ENCODE measurements around the gene SYCE3. TPM values are rescaled to one million over a fixed set of nuclear protein-coding genes. Genes with fewer than 3 reads are reported as not detected.

Gene SYCE3
- total and polyA plus RNA-seq, 2 experiments from 2014 or later: not detected

- Histone ChIP-seq H3K4me1 (ENCODE audit: insufficient read depth) (no peaks in the 10 kb centered on the region), H3K36me3 (ENCODE audit: insufficient read depth) (no peaks in the 10 kb centered on the region), H3K27me3 (ENCODE audit: insufficient read depth) (no peaks in the 10 kb centered on the region), H3K9me2 (ENCODE audit: insufficient read depth) (no peaks in the 10 kb centered on the region), H4K20me1 (replicated peaks; ENCODE audit: insufficient read depth) (no peaks in the 10 kb centered on the region), H3K27ac (ENCODE audit: low read depth) (no peak overlapping the region), H3F3A (replicated peaks; ENCODE audit: low read depth) (no peaks in the 10 kb centered on the region), H3K4me3 (no peak overlapping the region), H2AFZ (no peak overlapping the region), H3K4me2 (no peak overlapping the region), H3K79me2 (replicated peaks; ENCODE audit: insufficient read depth) (no peaks in the 10 kb centered on the region)
- TF ChIP-seq CREB1 (CRISPR knock-in tag; IDR thresholded peaks at IDR 0.05; ENCODE audit: low read depth) (no peak), ZNF114 (CRISPR knock-in tag; IDR thresholded peaks at IDR 0.05) (no peak), ZNF331 (CRISPR knock-in tag; IDR thresholded peaks at IDR 0.05; ENCODE audit: low read depth) (no peak), EZH2phosphoT487 (IDR thresholded peaks at IDR 0.05; ENCODE audit: unreplicated experiment) (no peak), EZH2 (IDR thresholded peaks at IDR 0.05; ENCODE audit: low read depth, unreplicated experiment) (no peak), ZNF462 (CRISPR knock-in tag; IDR thresholded peaks at IDR 0.05) (no peak), ETS1 (IDR thresholded peaks at IDR 0.05) (no peak), JUNB (IDR thresholded peaks at IDR 0.05; ENCODE audit: unreplicated experiment) (no peak), REST (IDR thresholded peaks at IDR 0.05; ENCODE audit: unreplicated experiment) (no peak), POLR2AphosphoS5 (IDR thresholded peaks at IDR 0.05; ENCODE audit: low read depth) (no peak), STAT1 (IDR thresholded peaks at IDR 0.05; ENCODE audit: unreplicated experiment) (no peak), NANOG (IDR thresholded peaks at IDR 0.05; ENCODE audit: borderline replicate concordance) (no peak)
- TF ChIP-seq, protein P1, sequence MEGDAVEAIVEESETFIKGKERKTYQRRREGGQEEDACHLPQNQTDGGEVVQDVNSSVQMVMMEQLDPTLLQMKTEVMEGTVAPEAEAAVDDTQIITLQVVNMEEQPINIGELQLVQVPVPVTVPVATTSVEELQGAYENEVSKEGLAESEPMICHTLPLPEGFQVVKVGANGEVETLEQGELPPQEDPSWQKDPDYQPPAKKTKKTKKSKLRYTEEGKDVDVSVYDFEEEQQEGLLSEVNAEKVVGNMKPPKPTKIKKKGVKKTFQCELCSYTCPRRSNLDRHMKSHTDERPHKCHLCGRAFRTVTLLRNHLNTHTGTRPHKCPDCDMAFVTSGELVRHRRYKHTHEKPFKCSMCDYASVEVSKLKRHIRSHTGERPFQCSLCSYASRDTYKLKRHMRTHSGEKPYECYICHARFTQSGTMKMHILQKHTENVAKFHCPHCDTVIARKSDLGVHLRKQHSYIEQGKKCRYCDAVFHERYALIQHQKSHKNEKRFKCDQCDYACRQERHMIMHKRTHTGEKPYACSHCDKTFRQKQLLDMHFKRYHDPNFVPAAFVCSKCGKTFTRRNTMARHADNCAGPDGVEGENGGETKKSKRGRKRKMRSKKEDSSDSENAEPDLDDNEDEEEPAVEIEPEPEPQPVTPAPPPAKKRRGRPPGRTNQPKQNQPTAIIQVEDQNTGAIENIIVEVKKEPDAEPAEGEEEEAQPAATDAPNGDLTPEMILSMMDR (conservative IDR thresholded peaks at IDR 0.05; ENCODE audit: low read depth in 2 of 2): no peak
- no peaks in the 10 kb centered on the region for H3K9me3 Mint-ChIP-seq
- H3K4me1 Mint-ChIP-seq: no peaks in the 10 kb centered on the region
- H3K4me3 Mint-ChIP-seq: no peak overlapping the region
- no peak overlapping the region for H3K27ac Mint-ChIP-seq
- DNase-seq (ENCODE audit: low spot score) (no peak), ATAC-seq (no peak)
- H3K27me3 Mint-ChIP-seq (ENCODE audit: insufficient read depth, low read depth, poor library complexity): peaks cover 6% of the 10 kb centered on the region
- peaks cover 44% of the 10 kb centered on the region for H3K36me3 Mint-ChIP-seq (ENCODE audit: low read depth)
Measured at GRCh38 chr22:50572965-50573364, 10.2 kb upstream of the SYCE3 start.

All from GM23338 (cell line).